HG03469 (cell line): Measurements from ENCODE around the gene SRP68.

Source experiments
- ATAC-seq: cut with Tn5 transposase; IDR thresholded peaks from one replicate; pipeline ENCODE4 v1.9.1; 2021; ENCODE audit warnings: mild to moderate bottlenecking, moderate library complexity, moderate number of reproducible peaks; ENCODE audit not compliant: unreplicated experiment

The SRP68 gene

GRCh38 chr17:76072148-76072858, at the start of gene SRP68:
Gene SRP68 (minus strand): TSS chr17:76072517. CDS start chr17:76072491, 26 bp downstream.
- no peak for ATAC-seq

DNA sequence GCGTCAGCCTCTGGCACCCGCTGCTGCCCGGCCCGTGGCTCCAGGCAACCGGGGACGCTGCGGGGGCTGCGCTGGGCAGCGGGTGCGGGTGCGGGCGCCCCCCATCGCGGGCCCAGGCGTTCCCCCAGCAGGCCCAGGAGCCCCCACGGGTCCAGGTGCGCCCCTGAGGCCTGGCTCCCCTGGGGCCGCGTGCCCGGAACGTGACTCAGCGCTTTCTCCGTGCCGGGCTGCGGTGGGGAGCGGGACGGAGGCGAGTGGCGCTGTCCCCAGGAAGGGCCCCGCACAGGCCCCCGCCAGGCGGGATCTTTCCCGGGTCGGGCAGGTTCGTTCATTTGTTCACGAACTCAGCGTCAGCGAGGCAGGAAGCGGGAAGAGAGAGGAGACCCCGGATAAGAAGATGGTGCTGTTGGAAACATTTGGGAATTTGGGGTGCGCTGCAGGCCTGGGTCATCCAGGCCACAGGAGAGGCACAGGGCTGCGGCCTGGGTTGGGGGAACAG, 49.7 kb upstream of the SRP68 start:
- ATAC-seq, result no peak

DNA sequence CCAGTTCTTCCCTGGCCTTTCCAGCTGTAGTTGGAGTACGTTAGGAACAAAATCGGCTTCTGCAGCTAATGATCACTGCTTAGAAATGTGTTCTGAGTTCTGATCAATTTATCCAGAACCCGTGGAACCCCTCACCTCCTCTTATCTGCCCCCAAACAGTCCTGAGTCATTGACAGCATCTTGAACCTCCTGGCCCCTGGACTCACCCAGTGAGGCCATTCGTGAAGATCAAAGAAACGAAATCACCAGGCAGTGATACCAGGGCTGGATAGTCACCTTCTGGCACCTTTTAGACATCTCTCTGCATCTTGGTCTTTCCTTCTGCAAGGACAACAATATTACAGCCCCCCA, 48.3 kb upstream of the SRP68 start:
- ATAC-seq, result no peak

GRCh38 chr17:76119409-76120371, 47.4 kb upstream of the SRP68 start:
- no peak for ATAC-seq

DNA sequence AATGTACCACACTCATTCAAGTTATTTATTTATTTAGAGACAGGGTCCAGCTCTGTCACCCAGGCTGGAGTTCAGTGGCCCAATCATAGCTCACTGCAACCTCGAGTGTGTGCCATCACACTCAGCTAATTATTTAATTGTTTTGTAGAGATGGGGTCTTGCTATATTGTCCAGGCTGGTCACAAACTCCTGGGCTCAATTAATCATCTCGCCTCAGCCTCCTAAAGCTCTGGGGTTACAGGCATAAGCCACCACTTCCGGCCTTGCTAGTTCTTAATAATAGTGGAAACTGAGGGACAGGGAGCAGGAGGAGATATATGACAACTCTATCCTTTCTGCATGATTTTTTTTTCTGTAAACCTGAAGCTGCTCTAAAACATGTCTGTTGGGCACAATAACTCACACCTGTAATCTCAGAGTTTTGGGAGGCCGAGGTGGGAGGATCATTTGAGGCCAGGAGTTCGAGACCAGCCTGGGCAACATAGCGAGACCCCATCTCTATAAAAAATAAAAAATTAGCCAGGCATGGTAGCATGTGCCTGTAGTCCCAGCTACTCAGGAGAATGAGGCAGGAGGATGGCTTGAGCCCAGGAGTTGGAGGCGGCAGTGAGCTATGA, 42.9 kb upstream of the SRP68 start:
- no peak for ATAC-seq

GRCh38 chr17:76111956-76112355, 39.6 kb upstream of the SRP68 start:
- ATAC-seq, result no peak

- no peak for ATAC-seq
These were observed 35.2 kb upstream of the SRP68 start for GRCh38 chr17:76107509-76107908.

GRCh38 chr17:76106703-76107102, 34.4 kb upstream of the SRP68 start:
- no peak for ATAC-seq

DNA sequence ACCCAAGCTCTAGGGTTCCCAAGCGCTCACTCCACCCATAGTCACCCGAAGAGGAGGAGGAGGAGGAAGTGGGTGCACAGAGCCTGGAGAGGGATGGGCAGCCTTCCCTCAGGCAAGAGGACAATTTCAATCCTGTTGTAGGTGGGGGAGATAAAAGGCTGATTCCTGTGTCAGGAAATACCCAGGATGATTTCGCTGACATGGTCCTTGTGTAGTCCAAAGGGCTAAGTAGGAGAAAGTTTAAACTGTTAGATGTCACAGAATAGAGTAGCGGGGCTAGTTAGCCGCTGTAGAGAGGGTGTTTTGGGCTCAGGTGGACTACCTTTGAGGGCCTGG, 32.5 kb upstream of the SRP68 start:
- ATAC-seq, result no peak

GRCh38 chr17:76104140-76104895, 32.0 kb upstream of the SRP68 start:
- no peak for ATAC-seq

DNA sequence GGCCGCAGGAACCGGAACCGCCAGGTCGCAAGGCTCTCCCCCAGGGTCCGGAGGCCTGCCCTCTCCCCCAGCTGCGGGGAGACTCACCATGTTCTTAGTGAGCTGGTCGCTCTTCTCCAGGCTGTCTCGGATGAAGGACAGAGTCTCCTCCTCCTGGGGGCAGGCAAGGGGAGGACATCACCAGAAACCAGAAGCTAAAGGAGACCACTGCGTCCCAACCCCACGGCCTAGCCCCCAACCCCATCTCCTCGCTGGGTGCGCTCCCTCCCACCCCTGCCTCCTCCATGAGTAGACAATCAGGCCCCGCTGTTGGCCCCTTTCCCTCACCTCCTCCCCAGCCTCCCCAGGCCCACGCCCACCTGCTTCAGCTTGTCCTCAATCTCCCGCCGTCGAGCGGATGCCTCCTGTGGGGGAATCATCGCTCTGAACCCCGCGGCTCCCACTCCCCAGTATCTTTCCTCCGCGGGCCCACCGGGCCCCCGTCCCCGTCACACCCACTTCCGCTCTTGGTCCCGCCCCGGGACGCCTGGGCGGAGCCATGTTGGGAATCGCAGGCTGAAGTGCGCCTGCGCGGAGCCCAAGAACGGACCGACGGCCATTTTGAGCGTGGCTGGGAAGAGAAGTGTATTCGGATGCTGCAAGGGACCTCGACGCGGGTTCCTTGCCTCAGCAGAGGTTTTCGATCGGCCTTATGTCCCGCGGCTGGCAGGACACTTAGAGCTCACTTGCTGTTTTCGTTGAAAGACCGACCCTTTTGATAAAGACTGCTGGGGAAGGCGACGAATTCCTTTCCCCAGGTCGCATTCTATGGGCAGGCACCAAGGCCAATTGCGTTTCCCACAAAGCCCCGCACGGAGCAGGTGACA, 31.2 kb upstream of the SRP68 start, which contains the start of gene EXOC7:
Gene EXOC7 (minus strand): TSS at position 514 of the 866 bp plus-strand sequence. CDS start 95 bp downstream, at position 419.
- ATAC-seq, result peak; percentile 52

DNA sequence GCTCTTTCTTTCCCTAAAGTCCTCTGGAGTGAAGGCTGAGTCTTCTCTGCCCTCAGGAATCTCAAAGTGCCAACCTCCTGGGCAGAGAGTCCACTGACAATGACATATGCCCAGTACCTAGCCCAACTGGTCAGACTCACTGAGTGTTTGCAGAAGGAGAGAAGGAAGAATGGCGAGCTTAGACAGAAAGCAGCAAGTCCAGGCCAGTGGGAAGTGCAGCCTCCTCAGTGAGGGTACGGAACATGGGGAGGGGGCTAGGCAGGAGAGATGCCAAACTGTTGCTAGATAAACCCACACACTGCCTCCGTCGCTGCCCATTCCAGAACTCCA, 30.6 kb upstream of the SRP68 start:
- no peak for ATAC-seq

GRCh38 chr17:76097716-76098295, 25.5 kb upstream of the SRP68 start:
- no peak for ATAC-seq

- ATAC-seq, result no peak
These were observed 23.6 kb upstream of the SRP68 start for GRCh38 chr17:76095943-76096342.

- no peak for ATAC-seq
These were observed 21.7 kb upstream of the SRP68 start for GRCh38 chr17:76094046-76094445.

DNA sequence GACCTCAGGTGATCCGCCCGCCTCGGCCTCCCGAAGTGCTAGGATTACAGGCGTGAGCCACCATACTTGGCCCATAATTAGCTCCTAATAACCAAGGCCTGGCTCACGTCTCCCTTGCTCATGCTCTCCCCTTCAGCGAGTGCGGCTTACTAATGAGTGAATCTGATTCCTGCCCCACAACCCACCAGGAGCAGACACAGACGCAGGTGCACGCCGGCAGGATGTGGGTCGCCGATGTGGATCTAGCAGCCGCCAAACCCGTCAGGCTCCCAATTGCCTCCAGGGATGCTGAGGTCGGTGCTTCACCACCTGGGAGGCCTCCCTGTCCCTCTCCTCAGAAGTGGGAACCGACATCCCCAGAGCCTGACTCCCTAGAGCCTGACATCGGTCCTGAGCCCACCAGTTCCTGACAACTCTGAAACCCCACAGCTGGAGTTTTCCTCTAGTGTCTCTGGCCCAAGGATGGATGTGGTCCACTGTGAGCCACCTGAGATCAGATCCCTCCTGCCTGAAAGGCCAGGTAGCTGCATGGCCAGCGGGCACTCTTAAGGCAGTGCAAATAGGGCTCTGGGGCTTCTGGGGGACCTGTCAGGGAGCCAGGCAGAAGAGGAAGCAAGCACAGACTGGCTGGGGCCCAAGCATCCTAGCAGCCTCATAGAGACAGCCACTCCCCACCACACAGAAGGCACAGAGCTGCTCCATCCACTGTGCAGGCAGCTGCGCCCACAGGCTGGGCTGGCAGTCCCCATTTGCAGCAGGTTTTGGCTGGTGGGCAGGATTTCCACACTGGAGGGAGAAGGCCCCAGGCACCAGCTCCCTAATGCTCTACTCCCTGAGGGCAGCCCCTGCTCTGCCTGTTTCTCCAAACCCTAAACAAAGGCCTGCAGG, 20.5 kb upstream of the SRP68 start:
- ATAC-seq, result no peak

DNA sequence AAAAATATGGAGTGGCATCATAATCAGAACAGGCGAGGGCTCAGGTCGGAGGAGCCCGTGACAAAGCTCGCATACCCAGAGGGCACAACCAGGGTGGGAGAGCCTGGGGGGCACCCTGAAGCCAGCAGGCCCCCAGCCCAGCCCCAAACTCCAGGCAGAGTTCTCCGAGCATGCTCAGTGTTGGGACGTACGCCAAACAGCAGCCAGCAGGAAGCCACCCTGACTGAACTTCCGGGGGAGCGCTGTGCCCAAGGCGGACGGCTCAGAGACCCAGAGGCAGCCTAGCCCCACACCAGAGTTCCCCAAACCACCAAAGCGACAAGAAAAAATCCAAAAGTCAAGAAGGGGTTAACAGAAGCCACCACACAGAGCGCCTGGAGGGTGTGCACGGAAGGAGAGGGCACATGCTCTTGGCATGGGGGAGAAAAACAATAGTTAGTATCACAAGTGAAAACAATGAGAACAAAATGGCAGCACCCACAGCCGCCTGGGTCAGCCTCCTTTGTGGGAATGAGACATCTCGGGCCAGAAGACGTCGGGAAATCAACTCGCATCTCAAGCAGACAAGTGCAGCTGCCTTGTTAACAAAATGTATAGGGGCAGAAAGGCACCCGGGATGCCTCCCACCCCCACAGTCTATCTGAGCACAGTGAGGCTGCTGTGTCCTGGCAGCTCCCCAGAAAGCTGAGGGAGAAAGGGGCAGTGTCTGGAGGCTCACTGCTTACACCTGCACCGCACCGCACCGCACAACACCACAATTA, 19.4 kb upstream of the SRP68 start:
- ATAC-seq, result no peak
